Spleen (tissue), 11 donors: Measurements from ENCODE around the gene SLC25A13. TPM values are rescaled to one million over a fixed set of nuclear protein-coding genes. Genes with fewer than 3 reads are reported as not detected.

ENCODE experiments used
- DNase-seq: peaks from one replicate; pipeline ENCODE4 v3.0.0-alpha.2; 2020
- H3K27ac ChIP-seq, 8 donors: fragments of 200-600 bp; sonication (generic) in 7 of 8; 1 replicate in 4 of 8; 2 replicates in 4 of 8; pipeline versions ENCODE4 v1.5.0 to v1.8.0; 2016 to 2021; ENCODE audit warnings: inconsistent platforms in 4 of 8, mild to moderate bottlenecking in 4 of 8, moderate library complexity in 1 of 8
- H3K27me3 ChIP-seq, 7 donors: fragments of 200-600 bp; sonication (generic) in 6 of 7; replicated peaks in 1 of 7; 1 replicate in 4 of 7; 2 replicates in 3 of 7; pipeline versions ENCODE4 v1.5.0 to v1.8.0; 2016 to 2021; ENCODE audit warnings: inconsistent platforms in 3 of 7, mild to moderate bottlenecking in 1 of 7
- H3K36me3 ChIP-seq, 6 donors: fragments of 200-600 bp; sonication (generic) in 5 of 6; 1 replicate in 4 of 6; 2 replicates in 2 of 6; pipeline versions ENCODE4 v1.5.0 to v1.8.0; 2016 to 2021; ENCODE audit warnings: inconsistent platforms in 2 of 6
- H3K4me1 ChIP-seq, 6 donors: fragments of 200-600 bp; sonication (generic) in 5 of 6; 1 replicate in 3 of 6; 2 replicates in 3 of 6; pipeline versions ENCODE4 v1.5.0 to v1.8.0; 2016 to 2021; ENCODE audit warnings: inconsistent platforms in 3 of 6
- H3K4me3 ChIP-seq, 8 donors: fragments of 200-600 bp; sonication (generic) in 7 of 8; 1 replicate in 4 of 8; 2 replicates in 4 of 8; pipeline versions ENCODE4 v1.5.0 to v1.8.0; 2016 to 2021; ENCODE audit warnings: inconsistent platforms in 4 of 8, mild to moderate bottlenecking in 4 of 8, moderate library complexity in 2 of 8
- H3K9me3 ChIP-seq, 8 donors: fragments of 200-600 bp; sonication (generic) in 7 of 8; 1 replicate in 4 of 8; 2 replicates in 4 of 8; pipeline versions ENCODE4 v1.5.0 to v1.8.0; 2016 to 2021; ENCODE audit warnings: inconsistent platforms in 4 of 8
- POLR2A ChIP-seq, 3 donors: fragments of 450-650 bp; IDR thresholded peaks; one replicate each; pipeline ENCODE4 v1.5.1; 2017; ENCODE audit warnings: antibody characterized with exemption in 3 of 3, mild to moderate bottlenecking in 1 of 3
- POLR2AphosphoS5 ChIP-seq, 3 donors: sonication (generic); formaldehyde crosslinking; IDR thresholded peaks; one replicate each; pipeline ENCODE4 v1.5.1; 2017; ENCODE audit warnings: antibody characterized with exemption in 3 of 3
- WGBS, 5 donors: extraction: QIAGEN DNeasy Blood & Tissue Kit in 3 of 5; methylation state at CpG; one replicate each; pipeline versions ENCODE4 v1.1.5 to v1.1.7; 2013 to 2018; 5-methylcytosine and 5-hydroxymethylcytosine counted together
- intact Hi-C: fragments of 100-400 bp; cut with DNase I; formaldehyde crosslinking; loops from one replicate; pipeline ENCODE4 v1.15.0; 2023; ENCODE audit warnings: low total_unique reads
- polyA plus RNA-seq, 3 donors: library from polyadenylated mRNA; stranded (reverse); fragments of 200-250 nt; gene quantifications; one replicate each; pipeline ENCODE4 v1.2.1, GENCODE V29; 2013
- total RNA-seq, 7 donors: library from RNA; depleted of rRNA in 3 of 7; stranded (reverse); fragments of >200 nt in 3 of 7; fragmentation: NEBNext Ultra II Directional in 4 of 7; extraction: Animal tissue kit (Norgen Biotek cat#: 25700) in 4 of 7; gene quantifications; one replicate each; pipeline versions ENCODE4 v1.1.0 to v1.2.1, GENCODE V29; 2016 to 2021
- TF ChIP-seq, protein P1 (sequence below), 11 experiments: fragments of 200-600 bp in 7 of 11; fragments of 450-650 bp in 4 of 11; sonication (generic) in 4 of 11; IDR thresholded peaks in 8 of 11; conservative IDR thresholded peaks in 3 of 11; 1 replicate in 7 of 11; 2 replicates in 4 of 11; pipeline versions ENCODE4 v1.4.0 to v1.8.0; 2016 to 2021; ENCODE audit warnings: antibody characterized with exemption in 11 of 11, inconsistent platforms in 4 of 11, mild to moderate bottlenecking in 1 of 11
- donor health status: healthy with polysubstance abuse.
- donor health status: DM: no; HTN: no; CAD: no; lungs with moderate emphysema.
- donor health status: DM: no; HTN: no; CAD: no.
- donor health status: Bipolar disorder and iron deficiency.
- donor health status: healthy.
- donor health status: DM: no; HTN: no; CAD: no.
- donor health status: DM: yes; HTN: yes; CAD: no.

Gene SLC25A13
- total and polyA plus RNA-seq, 10 donors = 6.3 to 44.4 (median 25.9) TPM

DNA sequence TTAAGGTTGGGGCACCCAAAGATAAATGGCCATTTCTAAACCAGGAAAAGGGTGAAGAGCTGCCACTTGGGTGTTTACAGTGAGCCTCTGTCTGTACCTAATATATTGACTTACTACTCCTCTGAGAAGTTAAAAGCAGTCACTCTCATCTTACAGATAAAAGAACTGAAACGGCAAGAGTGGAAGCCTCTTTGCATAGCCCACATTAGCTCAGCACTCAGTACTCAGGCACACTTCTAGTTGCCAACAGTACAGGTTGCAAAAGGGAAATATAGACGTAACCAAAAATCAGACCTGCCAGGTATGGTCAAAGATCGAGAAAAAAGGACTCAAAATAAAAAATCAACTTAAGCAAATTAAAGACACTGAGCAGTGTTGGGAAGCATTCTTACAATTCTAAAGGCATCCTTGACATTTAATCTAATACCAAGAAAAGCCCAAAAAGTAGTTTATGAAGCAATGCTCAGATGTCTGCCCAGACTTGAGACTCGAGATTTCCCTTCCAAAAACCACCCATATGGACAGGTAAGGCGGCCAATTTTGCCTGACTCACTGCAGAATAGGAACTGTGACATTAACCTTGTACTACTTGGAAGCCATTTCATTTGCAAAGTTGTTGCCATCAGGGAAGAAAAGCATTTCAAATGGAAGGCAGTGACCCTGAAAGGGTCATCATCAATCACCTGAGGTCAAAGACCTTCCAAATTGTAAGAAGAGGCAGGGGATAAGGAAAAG lies 139.3 kb downstream of the SLC25A13 start:
- intact Hi-C loops = no loop called here

DNA sequence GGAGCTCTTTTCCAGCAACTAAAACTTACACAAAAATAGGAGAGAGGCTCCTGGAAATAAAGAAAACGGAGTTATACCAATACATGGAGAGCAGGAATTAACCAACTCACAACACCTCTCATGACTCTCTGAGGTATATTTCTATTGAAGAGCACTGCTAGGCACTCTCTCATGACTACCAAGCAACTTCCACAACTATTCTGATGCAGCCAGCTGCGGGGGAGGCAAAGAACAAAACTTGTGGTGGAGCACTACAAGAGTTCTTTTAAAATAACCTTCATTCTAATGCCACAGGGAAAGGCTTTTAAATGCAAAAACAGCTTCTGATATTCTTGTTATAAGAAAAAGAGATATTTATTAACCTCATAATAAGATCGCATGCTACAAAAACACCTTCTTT lies 140.7 kb downstream of the SLC25A13 start:
- Histone ChIP-seq H3K9me3 (no peaks in the 10 kb centered on the region), H3K4me3 (no peak overlapping the region), H3K27ac (no peak overlapping the region), H3K36me3 (peaks cover 2 to 94% (median 34%) of the 10 kb centered on the region in 6 donors), H3K4me1 (no peaks in the 10 kb centered on the region), H3K27me3 (no peaks in the 10 kb centered on the region)
- no peak for DNase-seq
- WGBS, 5 donors = 81 to 91% (median 83%) methylated on average over 3 of the region's 3 CpGs
- intact Hi-C loops = no loop called here
- TF ChIP-seq, protein P1, sequence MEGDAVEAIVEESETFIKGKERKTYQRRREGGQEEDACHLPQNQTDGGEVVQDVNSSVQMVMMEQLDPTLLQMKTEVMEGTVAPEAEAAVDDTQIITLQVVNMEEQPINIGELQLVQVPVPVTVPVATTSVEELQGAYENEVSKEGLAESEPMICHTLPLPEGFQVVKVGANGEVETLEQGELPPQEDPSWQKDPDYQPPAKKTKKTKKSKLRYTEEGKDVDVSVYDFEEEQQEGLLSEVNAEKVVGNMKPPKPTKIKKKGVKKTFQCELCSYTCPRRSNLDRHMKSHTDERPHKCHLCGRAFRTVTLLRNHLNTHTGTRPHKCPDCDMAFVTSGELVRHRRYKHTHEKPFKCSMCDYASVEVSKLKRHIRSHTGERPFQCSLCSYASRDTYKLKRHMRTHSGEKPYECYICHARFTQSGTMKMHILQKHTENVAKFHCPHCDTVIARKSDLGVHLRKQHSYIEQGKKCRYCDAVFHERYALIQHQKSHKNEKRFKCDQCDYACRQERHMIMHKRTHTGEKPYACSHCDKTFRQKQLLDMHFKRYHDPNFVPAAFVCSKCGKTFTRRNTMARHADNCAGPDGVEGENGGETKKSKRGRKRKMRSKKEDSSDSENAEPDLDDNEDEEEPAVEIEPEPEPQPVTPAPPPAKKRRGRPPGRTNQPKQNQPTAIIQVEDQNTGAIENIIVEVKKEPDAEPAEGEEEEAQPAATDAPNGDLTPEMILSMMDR (IDR thresholded peaks at IDR 0.05 in 8 of 11, conservative IDR thresholded peaks at IDR 0.05 in 3 of 11) = no peak
- TF ChIP-seq POLR2AphosphoS5 (IDR thresholded peaks at IDR 0.05) = no peak
- TF ChIP-seq POLR2A (IDR thresholded peaks at IDR 0.05) = no peak

More for the DNA sequence above, 139.3 kb downstream of the SLC25A13 start:
- WGBS, 5 donors = 85 to 90% (median 88%) methylated on average over 5 of the region's 5 CpGs
- Histone ChIP-seq H3K9me3 (no peaks in the 10 kb centered on the region), H3K36me3 (peaks cover 2 to 91% (median 33%) of the 10 kb centered on the region in 6 donors), H3K4me3 (no peak overlapping the region), H3K27ac (no peak overlapping the region), H3K27me3 (no peaks in the 10 kb centered on the region), H3K4me1 (no peaks in the 10 kb centered on the region)
- TF ChIP-seq POLR2AphosphoS5 (IDR thresholded peaks at IDR 0.05) (no peak), POLR2A (IDR thresholded peaks at IDR 0.05) (no peak)
- TF ChIP-seq, protein P1 (IDR thresholded peaks at IDR 0.05 in 8 of 11, conservative IDR thresholded peaks at IDR 0.05 in 3 of 11) = no peak
- DNase-seq = no peak

DNA sequence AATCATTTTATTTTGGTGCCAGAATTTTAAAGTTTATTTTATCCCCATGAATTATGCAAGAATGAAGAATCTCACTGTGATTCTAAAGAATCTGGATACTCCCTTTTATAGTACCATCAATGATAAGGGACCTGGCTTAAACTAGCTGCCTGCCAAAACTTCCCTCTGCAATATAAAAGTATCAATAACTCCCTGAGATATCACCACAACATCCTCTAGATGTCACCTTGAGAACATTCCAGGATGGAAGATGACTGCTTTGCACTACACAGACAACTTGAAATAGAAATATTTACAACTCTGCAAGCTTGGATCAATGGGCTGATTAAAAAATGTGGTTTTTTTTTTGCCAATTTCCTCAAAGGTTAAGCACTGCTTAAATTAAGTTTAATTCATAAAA lies 142.1 kb downstream of the SLC25A13 start:
- Histone ChIP-seq H3K36me3 (peaks cover 2 to 94% (median 32%) of the 10 kb centered on the region in 6 donors), H3K27ac (no peak overlapping the region), H3K27me3 (no peaks in the 10 kb centered on the region), H3K4me1 (no peaks in the 10 kb centered on the region), H3K4me3 (no peak overlapping the region), H3K9me3 (no peaks in the 10 kb centered on the region)
- intact Hi-C loops = no loop called here
- no peak for DNase-seq
- TF ChIP-seq POLR2A (IDR thresholded peaks at IDR 0.05) (no peak), POLR2AphosphoS5 (IDR thresholded peaks at IDR 0.05) (no peak)
- TF ChIP-seq, protein P1 (IDR thresholded peaks at IDR 0.05 in 8 of 11, conservative IDR thresholded peaks at IDR 0.05 in 3 of 11) = no peak

DNA sequence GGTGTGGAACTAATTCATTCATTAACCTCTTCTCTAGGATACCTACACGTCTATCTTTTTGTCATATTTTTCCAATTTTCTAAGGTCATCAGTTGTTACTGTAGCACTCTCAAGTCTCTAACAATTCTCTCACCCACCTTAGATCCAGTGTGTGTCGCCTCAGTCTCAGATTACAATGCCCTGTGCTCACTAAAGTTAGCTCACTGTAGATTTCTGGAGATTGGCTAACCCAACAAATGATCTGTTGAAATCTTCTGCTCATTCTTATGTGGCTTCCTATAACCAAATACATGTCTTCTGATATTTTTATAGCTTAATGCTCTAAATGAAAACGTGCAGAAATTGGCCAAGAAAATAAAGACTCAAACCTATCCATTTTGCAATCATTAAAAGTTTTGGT lies 142.6 kb downstream of the SLC25A13 start:
- DNase-seq = no peak
- WGBS, 5 donors = 92 to 95% (median 94%) methylated on average over 3 of the region's 3 CpGs
- H3K27ac ChIP-seq = no peak overlapping the region
- no peaks in the 10 kb centered on the region for H3K9me3 ChIP-seq
- H3K4me3 ChIP-seq = no peak overlapping the region
- intact Hi-C loops = no loop called here
- TF ChIP-seq, protein P1 (IDR thresholded peaks at IDR 0.05 in 8 of 11, conservative IDR thresholded peaks at IDR 0.05 in 3 of 11) = no peak
- no peak for TF ChIP-seq POLR2A (IDR thresholded peaks at IDR 0.05)
- no peak for TF ChIP-seq POLR2AphosphoS5 (IDR thresholded peaks at IDR 0.05)
- H3K4me1 ChIP-seq = no peaks in the 10 kb centered on the region
- peaks cover 2 to 94% (median 27%) of the 10 kb centered on the region in 6 donors for H3K36me3 ChIP-seq
- H3K27me3 ChIP-seq = no peaks in the 10 kb centered on the region
